CD8-positive, alpha-beta memory T cell (primary cell): ENCODE data around the gene PGBD5. TPM values are rescaled to one million over a fixed set of nuclear protein-coding genes. Genes with fewer than 3 reads are reported as not detected.

Source experiments
- CTCF ChIA-PET: fragments of 350-600 bp; sonication (Branson Sonifier 250); formaldehyde crosslinking; loops from one replicate; lab custom pipeline; 2021; ENCODE audit warnings: antibody characterized with exemption; lab: Charles Lee
- POLR2A ChIA-PET: fragments of 350-600 bp; sonication (Branson Sonifier 250); formaldehyde crosslinking; loops from one replicate; lab custom pipeline; 2021; ENCODE audit warnings: antibody characterized with exemption; lab: Charles Lee
- DNase-seq, 5 donors: peaks; one replicate each; pipeline versions ENCODE4 v3.0.0 to v3.0.0-alpha.2; 2020 to 2022; ENCODE audit warnings: mixed read lengths in 1 of 5
- H3K27ac ChIP-seq: one replicate; pipeline ENCODE4 v1.7.0; 2013; ENCODE audit warnings: low read depth, mild to moderate bottlenecking, low read length, moderate library complexity
- H3K27me3 ChIP-seq: 2 replicates; pipeline ENCODE4 v1.7.0; 2013; ENCODE audit warnings: low read length, mild to moderate bottlenecking; ENCODE audit not compliant: insufficient read depth, poor library complexity, severe bottlenecking
- H3K36me3 ChIP-seq: 2 replicates; pipeline ENCODE4 v1.7.0; 2013; ENCODE audit warnings: mild to moderate bottlenecking, low read length, moderate library complexity; ENCODE audit not compliant: insufficient read depth
- H3K4me1 ChIP-seq: 2 replicates; pipeline ENCODE4 v1.7.0; 2013; ENCODE audit warnings: mild to moderate bottlenecking, low read length, moderate library complexity; ENCODE audit not compliant: insufficient read depth
- H3K4me3 ChIP-seq: 2 replicates; pipeline ENCODE4 v1.7.0; 2013; ENCODE audit warnings: mild to moderate bottlenecking, low read length
- H3K9me3 ChIP-seq: 2 replicates; pipeline ENCODE4 v1.7.0; 2013; ENCODE audit warnings: mild to moderate bottlenecking, low read length
- H3K27ac Mint-ChIP-seq, 8 donors: one replicate each; pipeline ENCODE4 v1.8.0; 2020 to 2021; ENCODE audit warnings: mixed read lengths in 8 of 8, mild to moderate bottlenecking in 6 of 8, inconsistent platforms in 3 of 8, moderate library complexity in 3 of 8
- H3K27me3 Mint-ChIP-seq, 2 donors: one replicate each; pipeline ENCODE4 v1.8.0; 2020 to 2021; ENCODE audit warnings: mixed read lengths in 2 of 2, mild to moderate bottlenecking in 1 of 2, moderate library complexity in 1 of 2
- H3K36me3 Mint-ChIP-seq, 3 donors: one replicate each; pipeline ENCODE4 v1.8.0; 2020 to 2021; ENCODE audit warnings: mixed read lengths in 3 of 3, inconsistent platforms in 1 of 3, mild to moderate bottlenecking in 1 of 3
- H3K4me1 Mint-ChIP-seq, 3 donors: one replicate each; pipeline ENCODE4 v1.8.0; 2020 to 2021; ENCODE audit warnings: mixed read lengths in 3 of 3, inconsistent platforms in 1 of 3, mild to moderate bottlenecking in 1 of 3
- H3K4me3 Mint-ChIP-seq, 7 donors: one replicate each; pipeline ENCODE4 v1.8.0; 2020 to 2021; ENCODE audit warnings: mixed read lengths in 7 of 7, mild to moderate bottlenecking in 6 of 7, moderate library complexity in 4 of 7, inconsistent platforms in 2 of 7
- H3K9me3 Mint-ChIP-seq, 5 donors: one replicate each; pipeline ENCODE4 v1.8.0; 2020 to 2022; ENCODE audit warnings: mixed read lengths in 5 of 5, mild to moderate bottlenecking in 3 of 5, moderate library complexity in 2 of 5, inconsistent platforms in 1 of 5
- polyA plus RNA-seq: library from polyadenylated mRNA; unstranded; fragments of 300-500 nt; fragmentation: Illumina TruSeq; gene quantifications from one replicate; pipeline ENCODE4 v1.2.3, GENCODE V29; 2021
- total RNA-seq, 2 experiments: library from RNA; stranded (reverse); gene quantifications; one replicate each; pipeline ENCODE4 v1.2.3, GENCODE V29; 2021

Gene PGBD5
- total and polyA plus RNA-seq, 3 experiments from 2014 or later: not detected

GRCh38 chr1:230285351-230285750, 140.8 kb downstream of the PGBD5 start:
- POLR2A ChIA-PET: no interaction called here
- H3K36me3 Mint-ChIP-seq: peaks cover 0 to 13% (median 0%) of the 10 kb centered on the region in 3 donors
- H3K4me3 Mint-ChIP-seq: no peak overlapping the region
- DNase-seq: no peak
- no peaks in the 10 kb centered on the region for H3K36me3 ChIP-seq
- H3K27me3 ChIP-seq: no peaks in the 10 kb centered on the region
- H3K9me3 Mint-ChIP-seq: no peaks in the 10 kb centered on the region
- H3K4me1 Mint-ChIP-seq: peaks cover 7 to 9% (median 8%) of the 10 kb centered on the region in 3 donors
- CTCF ChIA-PET: no interaction called here
- no peaks in the 10 kb centered on the region for H3K9me3 ChIP-seq
- no peaks in the 10 kb centered on the region for H3K4me1 ChIP-seq
- peaks cover 3 to 5% of the 10 kb centered on the region in 2 donors for H3K27me3 Mint-ChIP-seq
- no peak overlapping the region for H3K4me3 ChIP-seq
- no peak overlapping the region for H3K27ac Mint-ChIP-seq
- H3K27ac ChIP-seq: no peak overlapping the region

DNA sequence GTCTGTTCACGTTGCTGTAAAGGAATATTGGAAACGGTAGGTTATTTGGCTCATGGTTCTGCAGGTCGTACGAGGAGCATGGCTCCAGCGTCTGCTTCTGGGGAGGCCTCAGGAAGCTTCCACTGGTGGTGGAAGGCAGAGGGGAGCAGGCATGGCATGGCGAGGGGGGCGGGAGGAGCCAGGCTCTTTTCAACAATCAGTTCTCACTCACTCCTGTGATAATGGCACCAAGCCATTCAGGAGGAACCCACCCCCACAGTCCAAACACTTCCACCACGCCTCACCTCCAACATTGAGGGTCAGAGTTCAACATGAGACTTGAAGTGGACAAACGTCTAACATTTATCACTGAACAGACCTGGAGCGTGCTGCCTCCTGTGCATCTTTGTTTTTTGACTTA, 141.2 kb downstream of the PGBD5 start:
- H3K27ac Mint-ChIP-seq: peak overlapping the region in 1 of 8 donors; percentile 20
- ChIA-PET POLR2A (no interaction called here), CTCF (no interaction called here)
- H3K27me3 ChIP-seq: no peaks in the 10 kb centered on the region
- H3K27me3 Mint-ChIP-seq: peaks cover 3 to 5% of the 10 kb centered on the region in 2 donors
- H3K4me3 ChIP-seq: no peak overlapping the region
- H3K4me3 Mint-ChIP-seq: no peak overlapping the region
- H3K9me3 ChIP-seq: no peaks in the 10 kb centered on the region
- no peaks in the 10 kb centered on the region for H3K9me3 Mint-ChIP-seq
- H3K27ac ChIP-seq: no peak overlapping the region
- no peaks in the 10 kb centered on the region for H3K4me1 ChIP-seq
- H3K4me1 Mint-ChIP-seq: peaks cover 7 to 9% (median 8%) of the 10 kb centered on the region in 3 donors
- no peak for DNase-seq
- peaks cover 0 to 18% (median under 1%) of the 10 kb centered on the region in 3 donors for H3K36me3 Mint-ChIP-seq
- peaks cover 1% of the 10 kb centered on the region for H3K36me3 ChIP-seq

DNA sequence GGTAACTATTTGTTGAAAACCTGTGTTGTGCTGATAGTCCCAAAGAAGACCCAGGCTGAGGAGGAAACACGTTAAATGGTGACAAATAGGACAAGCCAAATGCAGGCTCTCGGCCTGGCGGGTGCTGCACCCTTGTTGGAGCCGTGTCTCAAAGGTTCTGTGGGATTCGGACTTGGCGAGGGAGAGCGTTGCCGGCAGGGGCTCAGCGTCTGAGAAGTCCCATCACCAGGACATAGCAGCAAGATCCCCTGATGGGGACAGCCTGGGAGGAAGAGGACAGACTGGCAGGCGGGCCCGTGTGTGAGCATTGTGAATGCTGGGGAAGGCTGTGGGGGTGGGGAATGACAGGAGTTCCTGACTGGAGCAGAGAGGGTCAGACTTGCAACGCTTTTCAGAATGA, 142.5 kb downstream of the PGBD5 start:
- DNase-seq: no peak
- Histone ChIP-seq H3K36me3 (peaks cover 10% of the 10 kb centered on the region), H3K27ac (no peak overlapping the region), H3K27me3 (no peaks in the 10 kb centered on the region), H3K4me3 (no peak overlapping the region), H3K4me1 (no peaks in the 10 kb centered on the region), H3K9me3 (no peaks in the 10 kb centered on the region)
- peaks cover 0 to 30% (median 2%) of the 10 kb centered on the region in 3 donors for H3K36me3 Mint-ChIP-seq
- peaks cover 3% of the 10 kb centered on the region in 2 donors for H3K27me3 Mint-ChIP-seq
- POLR2A ChIA-PET: no interaction called here
- no peaks in the 10 kb centered on the region for H3K9me3 Mint-ChIP-seq
- no peak overlapping the region for H3K4me3 Mint-ChIP-seq
- CTCF ChIA-PET: no interaction called here
- H3K27ac Mint-ChIP-seq: peak overlapping the region in 2 of 8 donors; percentile 60 to 83
- H3K4me1 Mint-ChIP-seq: peaks cover 8 to 9% (median 8%) of the 10 kb centered on the region in 3 donors

DNA sequence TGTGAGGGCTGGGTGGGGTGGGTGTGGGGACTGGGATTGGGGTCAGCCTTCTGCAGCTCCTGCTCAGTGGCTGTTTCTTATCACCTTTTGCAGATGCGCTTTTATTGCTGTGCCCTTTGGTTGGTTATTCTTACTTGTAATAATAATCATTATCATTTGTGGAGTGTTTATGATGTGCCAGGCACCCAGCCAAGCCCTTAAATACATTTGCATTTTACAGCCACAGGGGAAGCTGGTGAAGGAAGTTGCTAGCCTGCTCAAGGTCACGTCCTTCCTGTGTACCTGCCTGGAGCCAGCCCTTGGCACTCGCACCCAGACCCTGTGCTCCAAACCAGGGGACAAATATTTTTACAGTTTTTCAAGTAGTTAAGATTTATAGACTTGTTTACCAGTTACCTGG, 144.0 kb downstream of the PGBD5 start:
- peak overlapping the region in 4 of 8 donors; percentile 12 to 72 (median 58) for H3K27ac Mint-ChIP-seq
- CTCF ChIA-PET: interaction anchor here (1.2 to 1.3 kb wide), 3 partner anchors 10 to 621 kb away, joined by 3 read pairs; no protein-coding TSS in a partner anchor
- no peak overlapping the region for H3K4me3 ChIP-seq
- H3K36me3 Mint-ChIP-seq: peaks cover 0 to 43% (median 2%) of the 10 kb centered on the region in 3 donors
- DNase-seq: no peak
- no peaks in the 10 kb centered on the region for H3K27me3 ChIP-seq
- H3K4me1 ChIP-seq: no peaks in the 10 kb centered on the region
- POLR2A ChIA-PET: no interaction called here
- H3K9me3 ChIP-seq: no peaks in the 10 kb centered on the region
- H3K27me3 Mint-ChIP-seq: peaks cover 0 to 2% of the 10 kb centered on the region in 2 donors
- H3K4me1 Mint-ChIP-seq: peaks cover 10 to 12% (median 11%) of the 10 kb centered on the region in 3 donors
- H3K27ac ChIP-seq: no peak overlapping the region
- no peaks in the 10 kb centered on the region for H3K9me3 Mint-ChIP-seq
- H3K36me3 ChIP-seq: peaks cover 10% of the 10 kb centered on the region
- no peak overlapping the region for H3K4me3 Mint-ChIP-seq

DNA sequence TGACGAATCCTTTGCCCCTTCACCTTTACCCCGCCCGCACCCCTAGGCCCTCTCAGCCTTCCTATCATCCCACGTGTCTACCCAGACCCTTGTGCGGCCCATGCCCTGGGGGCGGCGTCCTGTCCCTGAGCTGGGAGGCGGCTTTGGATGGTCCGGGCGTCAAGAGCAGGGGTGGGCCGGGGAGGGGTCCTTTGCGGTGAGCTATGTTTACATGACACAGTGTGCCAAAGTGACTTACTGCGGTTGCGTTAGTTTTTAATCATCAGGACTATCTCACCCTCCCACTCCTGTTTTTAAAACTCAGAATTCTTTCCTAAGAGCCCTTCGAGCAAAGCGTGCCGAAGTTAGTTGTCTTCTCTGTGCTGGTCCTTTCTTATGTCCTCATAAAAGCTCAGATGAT, 144.6 kb downstream of the PGBD5 start:
- Histone ChIP-seq H3K4me3 (no peak overlapping the region), H3K27ac (no peak overlapping the region), H3K9me3 (no peaks in the 10 kb centered on the region), H3K36me3 (peaks cover 10% of the 10 kb centered on the region), H3K4me1 (no peaks in the 10 kb centered on the region), H3K27me3 (no peaks in the 10 kb centered on the region)
- POLR2A ChIA-PET: no interaction called here
- H3K27me3 Mint-ChIP-seq: peaks cover 0 to 2% of the 10 kb centered on the region in 2 donors
- H3K4me3 Mint-ChIP-seq: no peak overlapping the region
- CTCF ChIA-PET: interaction anchor here (1.2 to 1.3 kb wide), 3 partner anchors 10 to 621 kb away, joined by 3 read pairs; no protein-coding TSS in a partner anchor
- H3K36me3 Mint-ChIP-seq: peaks cover 0 to 47% (median 4%) of the 10 kb centered on the region in 3 donors
- peak overlapping the region in 1 of 8 donors; percentile 78 for H3K27ac Mint-ChIP-seq
- no peaks in the 10 kb centered on the region for H3K9me3 Mint-ChIP-seq
- peaks cover 10 to 16% (median 15%) of the 10 kb centered on the region in 3 donors for H3K4me1 Mint-ChIP-seq
- DNase-seq: no peak

- Mint-ChIP-seq H3K4me1 (peaks cover 10 to 17% (median 15%) of the 10 kb centered on the region in 3 donors), H3K9me3 (no peaks in the 10 kb centered on the region), H3K27me3 (peaks cover 0 to 2% of the 10 kb centered on the region in 2 donors), H3K36me3 (peaks cover 0 to 52% (median 4%) of the 10 kb centered on the region in 3 donors), H3K27ac (peak overlapping the region in 1 of 8 donors; percentile 60), H3K4me3 (no peak overlapping the region)
- H3K9me3 ChIP-seq: no peaks in the 10 kb centered on the region
- ChIA-PET POLR2A (no interaction called here), CTCF (interaction anchor here (1.3 kb wide), 1 partner anchor 620 kb away, joined by 3 read pairs; no protein-coding TSS in a partner anchor)
- DNase-seq: no peak
- no peaks in the 10 kb centered on the region for H3K4me1 ChIP-seq
- no peaks in the 10 kb centered on the region for H3K27me3 ChIP-seq
- H3K4me3 ChIP-seq: no peak overlapping the region
- H3K36me3 ChIP-seq: peaks cover 10% of the 10 kb centered on the region
- no peak overlapping the region for H3K27ac ChIP-seq
Measured at GRCh38 chr1:230280906-230281413, 145.2 kb downstream of the PGBD5 start.

- no peak for DNase-seq
- no peak overlapping the region for H3K4me3 ChIP-seq
- Mint-ChIP-seq H3K36me3 (peaks cover 0 to 53% (median 4%) of the 10 kb centered on the region in 3 donors), H3K4me1 (peaks cover 10 to 17% (median 15%) of the 10 kb centered on the region in 3 donors), H3K27me3 (peaks cover 0 to 2% of the 10 kb centered on the region in 2 donors), H3K4me3 (no peak overlapping the region), H3K27ac (peak overlapping the region in 1 of 8 donors; percentile 58), H3K9me3 (no peaks in the 10 kb centered on the region)
- peaks cover 10% of the 10 kb centered on the region for H3K36me3 ChIP-seq
- CTCF ChIA-PET: no interaction called here
- POLR2A ChIA-PET: no interaction called here
- H3K27ac ChIP-seq: no peak overlapping the region
- no peaks in the 10 kb centered on the region for H3K27me3 ChIP-seq
- no peaks in the 10 kb centered on the region for H3K9me3 ChIP-seq
- no peaks in the 10 kb centered on the region for H3K4me1 ChIP-seq
Measured at GRCh38 chr1:230280054-230280795, 145.9 kb downstream of the PGBD5 start.

GRCh38 chr1:230279583-230279945, 146.6 kb downstream of the PGBD5 start:
- H3K27me3 Mint-ChIP-seq: peaks cover 0 to 2% of the 10 kb centered on the region in 2 donors
- peaks cover 12 to 17% (median 17%) of the 10 kb centered on the region in 3 donors for H3K4me1 Mint-ChIP-seq
- Histone ChIP-seq H3K4me1 (no peaks in the 10 kb centered on the region), H3K9me3 (no peaks in the 10 kb centered on the region), H3K27ac (no peak overlapping the region), H3K4me3 (no peak overlapping the region), H3K27me3 (no peaks in the 10 kb centered on the region), H3K36me3 (peaks cover 10% of the 10 kb centered on the region)
- no peak overlapping the region for H3K4me3 Mint-ChIP-seq
- CTCF ChIA-PET: no interaction called here
- H3K9me3 Mint-ChIP-seq: no peaks in the 10 kb centered on the region
- no peak for DNase-seq
- H3K27ac Mint-ChIP-seq: peak overlapping the region in 1 of 8 donors; percentile 58
- peaks cover 0 to 55% (median 4%) of the 10 kb centered on the region in 3 donors for H3K36me3 Mint-ChIP-seq
- POLR2A ChIA-PET: no interaction called here
